Aorta (tissue), 5 donors: ENCODE results near the gene CDC25B. TPM values are rescaled to one million over a fixed set of nuclear protein-coding genes. Genes with fewer than 3 reads are reported as not detected.

Experiments
- ATAC-seq: fragments of 200-7000 bp; cut with Tn5 transposase; one replicate; pipeline ENCODE4 v1.9.1; 2022; ENCODE audit warnings: moderate library complexity; ENCODE audit not compliant: low FRiP score
- DNase-seq, 2 donors: peaks; one replicate each; pipeline ENCODE4 v3.0.0-alpha.2; 2020
- H3K27ac ChIP-seq, 2 donors: one replicate each; pipeline ENCODE4 v1.5.1; 2013; ENCODE audit warnings: low read length in 2 of 2, mild to moderate bottlenecking in 2 of 2, moderate library complexity in 2 of 2, control low read depth in 1 of 2, inconsistent platforms in 1 of 2, low read depth in 1 of 2
- H3K27me3 ChIP-seq, 2 donors: one replicate each; pipeline ENCODE4 v1.6.1; 2013; ENCODE audit warnings: control low read depth in 1 of 2, low read length in 1 of 2, mild to moderate bottlenecking in 1 of 2, moderate library complexity in 1 of 2; ENCODE audit not compliant: insufficient read depth in 2 of 2, control insufficient read depth in 1 of 2
- H3K36me3 ChIP-seq, 2 donors: one replicate each; pipeline ENCODE4 v1.6.1; 2013; ENCODE audit warnings: control low read depth in 1 of 2, low read length in 1 of 2, mild to moderate bottlenecking in 1 of 2; ENCODE audit not compliant: insufficient read depth in 2 of 2, control insufficient read depth in 1 of 2
- H3K4me1 ChIP-seq, 2 donors: one replicate each; pipeline ENCODE4 v1.6.1; 2013; ENCODE audit warnings: low read length in 2 of 2, control low read depth in 1 of 2, mild to moderate bottlenecking in 1 of 2, moderate library complexity in 1 of 2; ENCODE audit not compliant: insufficient read depth in 2 of 2, control insufficient read depth in 1 of 2
- H3K4me3 ChIP-seq, 2 donors: one replicate each; pipeline ENCODE4 v1.5.1; 2013; ENCODE audit warnings: low read length in 2 of 2, control low read depth in 1 of 2, mild to moderate bottlenecking in 1 of 2
- H3K9me3 ChIP-seq: one replicate; pipeline ENCODE4 v1.6.1; 2013; ENCODE audit warnings: mild to moderate bottlenecking, low read length; ENCODE audit not compliant: control insufficient read depth
- WGBS, 2 donors: extraction: QIAGEN DNeasy Blood & Tissue Kit; methylation state at CpG; one replicate each; pipeline ENCODE4 v1.1.7; 2013; 5-methylcytosine and 5-hydroxymethylcytosine counted together
- intact Hi-C, 2 donors: fragments of 100-400 bp; cut with DNase I; formaldehyde crosslinking; loops; one replicate each; pipeline versions ENCODE4 v1.14.2 to v1.15.0; 2022
- polyA plus RNA-seq, 2 donors: library from polyadenylated mRNA; stranded (reverse); fragments of 200-250 nt; gene quantifications; one replicate each; pipeline ENCODE4 v1.2.3, GENCODE V29; 2013
- total RNA-seq, 2 donors: library from RNA; stranded (reverse); fragmentation: NEBNext Ultra II Directional; extraction: Animal tissue kit (Norgen Biotek cat#: 25700); gene quantifications; one replicate each; pipeline ENCODE4 v1.2.1, GENCODE V29; 2021
- donor health status: healthy with polysubstance abuse.
- donor health status: Bipolar disorder and iron deficiency.
- donor health status: DM: no; HTN: no; CAD: no.
- donor health status: DM: no; HTN: no; CAD: no.
- donor health status: DM: yes; HTN: yes; CAD: no.

The CDC25B gene
- total and polyA plus RNA-seq, 4 donors = 9.9 to 87.5 (median 42.9) TPM

DNA sequence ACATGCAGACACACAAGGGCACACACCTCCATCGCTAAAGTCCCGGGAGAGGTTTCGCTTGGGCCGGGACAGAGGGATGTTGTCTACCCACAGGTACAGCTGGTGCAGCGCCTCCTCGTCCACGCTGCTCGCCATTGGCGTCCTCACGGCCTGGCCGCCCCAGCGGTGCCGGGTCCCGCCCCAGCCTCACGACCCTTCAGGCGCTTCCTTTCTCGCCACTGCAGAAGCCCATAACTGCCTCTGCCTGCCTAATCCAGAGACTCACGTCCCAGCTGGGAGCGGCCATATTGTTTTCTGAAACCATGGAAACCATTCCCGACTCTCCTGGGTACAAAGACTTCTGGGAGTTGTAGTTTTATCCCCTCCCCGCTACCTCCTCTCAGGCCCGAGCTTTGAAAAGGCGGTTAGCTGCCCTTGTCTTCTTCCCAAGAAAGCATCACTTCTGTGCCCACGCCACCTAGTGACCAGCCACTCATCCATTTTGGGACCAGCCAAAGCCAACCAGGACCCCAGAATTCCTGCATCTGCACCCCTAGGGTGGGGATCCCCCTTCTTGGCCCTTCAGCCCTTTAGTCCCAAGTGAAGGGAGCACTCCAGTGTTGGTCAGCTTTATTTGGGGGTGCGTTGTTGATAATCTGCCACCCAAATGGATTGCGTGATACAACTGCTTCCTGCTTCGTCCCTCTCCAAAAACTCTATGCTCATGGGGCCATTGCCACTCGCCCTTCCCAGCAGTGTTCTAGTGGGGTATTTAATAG is 14.8 kb upstream of the CDC25B start, which contains the start of gene SPEF1:
SPEF1 (minus strand) TSS at position 296 of the 758 bp plus-strand sequence; CDS start at position 135, 161 bp downstream.
- Histone ChIP-seq H3K27me3 (no peaks in the 10 kb centered on the region), H3K27ac (peak within 1 kb of the TSS in 1 of 2 donors; percentile 23), H3K36me3 (no peaks in the 10 kb centered on the region), H3K4me1 (no peaks in the 10 kb centered on the region), H3K4me3 (no peak within 1 kb of the TSS), H3K9me3 (no peaks in the 10 kb centered on the region)
- DNase-seq (peak; percentile 84 to 86), ATAC-seq (peak; percentile 89)
- WGBS, 2 donors = 14 to 15% methylated on average over 28 of the region's 28 CpGs
- intact Hi-C loops = loop anchor here in 1 of 2 donors (10.0 kb wide), 1 partner anchor 63 kb away; the partner anchor contains the start of gene MAVS

DNA sequence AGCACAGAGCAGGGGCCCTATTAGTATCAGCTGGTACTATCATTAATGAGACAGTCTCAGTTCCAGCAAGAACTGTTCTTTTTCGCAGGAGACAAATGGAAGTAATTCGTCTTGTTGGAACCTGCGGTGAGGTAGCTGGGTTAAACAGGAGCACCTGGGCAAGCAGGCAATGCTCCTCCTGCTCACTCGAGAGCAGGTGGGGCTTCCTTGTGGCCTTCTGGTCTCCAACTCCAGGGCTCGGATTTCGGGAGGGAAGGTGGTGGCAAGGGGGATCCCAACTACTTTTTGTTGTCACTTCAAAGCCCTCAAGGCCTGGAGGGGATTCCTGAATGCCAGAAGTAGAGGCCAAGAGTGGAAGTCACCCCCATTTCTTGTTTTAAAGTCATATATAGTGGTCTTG is 13.5 kb upstream of the CDC25B start:
- Histone ChIP-seq H3K27me3 (no peaks in the 10 kb centered on the region), H3K9me3 (no peaks in the 10 kb centered on the region), H3K27ac (no peak overlapping the region), H3K4me3 (no peak overlapping the region), H3K36me3 (no peaks in the 10 kb centered on the region), H3K4me1 (no peaks in the 10 kb centered on the region)
- DNase-seq = peak in 1 of 2 donors; percentile 43
- ATAC-seq = no peak
- intact Hi-C loops = loop anchor here in 1 of 2 donors (10.0 kb wide), 1 partner anchor 62 kb away; the partner anchor contains the start of gene MAVS
- 81 to 84% methylated on average over 6 of the region's 6 CpGs for WGBS, 2 donors

DNA sequence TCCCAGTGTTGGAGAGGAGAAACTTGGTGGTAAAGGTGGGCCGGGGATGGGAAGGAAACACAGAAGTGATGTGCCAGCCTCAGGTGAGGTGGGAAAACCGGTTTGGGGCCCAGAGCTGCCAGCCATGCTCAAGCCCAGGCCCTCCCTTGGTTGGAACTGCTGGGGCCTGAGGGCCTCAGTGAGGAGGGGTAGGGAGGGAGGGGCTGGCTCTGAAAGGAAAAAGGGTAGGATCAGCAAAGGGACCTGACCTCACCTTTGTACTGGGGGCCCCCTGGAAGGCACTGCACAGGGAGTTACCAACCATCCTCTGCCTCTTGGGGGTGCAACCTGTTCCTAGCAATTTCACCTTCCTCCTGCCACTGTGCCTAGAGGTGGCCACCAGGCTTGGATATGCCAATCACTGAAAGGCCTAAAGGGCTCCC is 13.0 kb upstream of the CDC25B start:
- no peaks in the 10 kb centered on the region for H3K4me1 ChIP-seq
- DNase-seq (no peak), ATAC-seq (no peak)
- H3K27me3 ChIP-seq = no peaks in the 10 kb centered on the region
- intact Hi-C loops = loop anchor here in 1 of 2 donors (10.0 kb wide), 1 partner anchor 62 kb away; the partner anchor contains the start of gene MAVS
- H3K36me3 ChIP-seq = no peaks in the 10 kb centered on the region
- 61 to 69% methylated on average over 2 of the region's 2 CpGs for WGBS, 2 donors
- H3K9me3 ChIP-seq = no peaks in the 10 kb centered on the region
- no peak overlapping the region for H3K4me3 ChIP-seq
- H3K27ac ChIP-seq = no peak overlapping the region

DNA sequence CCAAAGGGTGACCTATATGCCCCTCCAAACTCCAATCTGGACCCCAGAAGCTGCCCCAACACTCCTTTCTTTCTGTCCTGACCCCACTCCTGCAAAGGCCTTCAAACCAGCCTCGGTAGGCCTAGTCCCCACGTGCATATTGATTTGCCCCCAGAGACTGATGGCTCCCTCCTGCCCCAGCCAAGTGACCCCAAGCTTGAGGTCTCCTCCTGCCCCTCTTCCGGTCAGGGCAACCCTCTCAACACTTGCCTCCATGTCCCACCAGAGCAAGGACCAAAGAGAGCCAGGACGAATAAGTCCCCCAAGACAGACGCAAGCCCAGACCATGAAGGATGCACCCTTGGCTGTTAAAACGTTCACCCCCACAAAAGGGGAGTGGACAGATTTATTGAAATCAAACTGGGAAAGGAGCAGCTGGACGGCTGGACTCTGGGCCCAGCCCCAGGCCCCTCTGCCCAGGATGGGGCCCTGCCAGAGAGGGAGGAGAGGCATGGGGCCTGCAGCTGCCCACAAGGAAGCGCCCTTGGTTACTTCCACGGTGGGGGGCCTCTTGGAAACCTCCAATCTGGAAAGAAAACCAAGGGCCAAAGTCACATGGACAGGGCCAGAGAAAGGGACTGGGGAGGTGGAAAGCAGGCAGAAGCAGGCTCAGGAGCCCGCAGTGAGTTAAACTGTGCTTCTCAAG is 12.5 kb upstream of the CDC25B start:
- no peaks in the 10 kb centered on the region for H3K9me3 ChIP-seq
- WGBS, 2 donors = 65 to 69% methylated on average over 10 of the region's 10 CpGs
- no peaks in the 10 kb centered on the region for H3K27me3 ChIP-seq
- intact Hi-C loops = loop anchor here in 1 of 2 donors (10.0 kb wide), 1 partner anchor 61 kb away; the partner anchor contains the start of gene MAVS
- no peaks in the 10 kb centered on the region for H3K36me3 ChIP-seq
- no peak overlapping the region for H3K4me3 ChIP-seq
- ATAC-seq = no peak
- H3K27ac ChIP-seq = no peak overlapping the region
- DNase-seq = no peak
- no peaks in the 10 kb centered on the region for H3K4me1 ChIP-seq

DNA sequence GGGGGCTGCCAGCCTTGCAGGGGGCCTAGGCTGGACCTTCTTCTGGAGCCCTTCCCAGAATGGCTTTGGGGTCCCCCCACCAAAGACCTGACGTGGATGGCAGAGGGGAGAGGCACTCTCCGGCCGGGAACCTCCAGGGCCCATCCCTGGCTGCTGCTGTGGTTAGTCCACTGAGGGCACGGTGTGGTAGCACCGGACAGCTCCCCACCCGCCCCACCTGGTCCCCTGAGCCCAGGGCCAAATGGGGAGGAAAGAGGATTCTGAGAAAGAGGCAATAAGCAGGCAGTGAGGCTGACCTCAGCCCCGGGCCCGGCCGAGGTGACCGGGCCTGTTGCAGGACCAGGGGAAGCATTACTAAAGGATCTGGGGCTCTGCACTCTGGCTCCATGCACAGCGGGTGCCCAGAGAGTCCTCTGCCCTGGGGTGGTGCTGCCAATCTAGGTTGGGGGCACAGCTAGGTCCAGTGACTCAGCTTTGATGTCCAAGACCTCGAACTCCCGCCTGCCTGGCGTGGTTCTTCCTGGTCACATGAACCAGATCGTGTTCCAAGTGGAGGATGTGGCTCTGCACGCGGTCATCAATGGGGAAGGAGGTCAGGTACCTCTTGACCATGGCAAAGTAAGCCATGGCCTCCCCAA is 11.8 kb upstream of the CDC25B start:
- H3K4me3 ChIP-seq = no peak overlapping the region
- intact Hi-C loops = loop anchor here in 1 of 2 donors (10.0 kb wide), 1 partner anchor 60 kb away; the partner anchor contains the start of gene MAVS
- no peaks in the 10 kb centered on the region for H3K4me1 ChIP-seq

DNA sequence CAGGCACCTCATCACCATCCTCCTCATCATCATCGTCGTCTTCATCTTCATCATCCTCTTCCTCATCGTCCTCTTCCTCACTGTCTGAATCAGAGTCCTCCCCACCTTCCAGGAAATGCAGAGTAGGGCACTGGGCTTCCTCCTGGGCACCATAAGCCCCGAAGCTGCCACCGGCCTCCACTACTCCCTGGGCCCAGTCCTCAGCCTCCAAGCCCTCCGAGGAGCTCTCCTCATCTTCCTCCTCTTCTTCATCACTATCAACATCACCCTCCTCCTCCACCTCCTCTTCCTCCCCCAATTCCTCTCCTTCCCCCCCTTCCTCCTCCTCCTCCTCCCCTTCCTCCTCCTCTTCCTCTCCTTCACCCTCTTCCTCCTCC is 11.3 kb upstream of the CDC25B start:
- intact Hi-C loops = loop anchor here in 1 of 2 donors (10.0 kb wide), 1 partner anchor 60 kb away; the partner anchor contains the start of gene MAVS
- no peak overlapping the region for H3K27ac ChIP-seq
- ATAC-seq = no peak
- H3K9me3 ChIP-seq = no peaks in the 10 kb centered on the region
- no peaks in the 10 kb centered on the region for H3K4me1 ChIP-seq
- H3K4me3 ChIP-seq = no peak overlapping the region
- no peak for DNase-seq
- 85 to 89% methylated on average over 6 of the region's 6 CpGs for WGBS, 2 donors
- no peaks in the 10 kb centered on the region for H3K36me3 ChIP-seq
- H3K27me3 ChIP-seq = no peaks in the 10 kb centered on the region

More for the DNA sequence above, 11.8 kb upstream of the CDC25B start:
- Histone ChIP-seq H3K27me3 (no peaks in the 10 kb centered on the region), H3K9me3 (no peaks in the 10 kb centered on the region), H3K36me3 (no peaks in the 10 kb centered on the region), H3K27ac (no peak overlapping the region)
- DNase-seq (peak; percentile 50 to 69), ATAC-seq (no peak)
- WGBS, 2 donors = 72 to 80% methylated on average over 17 of the region's 17 CpGs

DNA sequence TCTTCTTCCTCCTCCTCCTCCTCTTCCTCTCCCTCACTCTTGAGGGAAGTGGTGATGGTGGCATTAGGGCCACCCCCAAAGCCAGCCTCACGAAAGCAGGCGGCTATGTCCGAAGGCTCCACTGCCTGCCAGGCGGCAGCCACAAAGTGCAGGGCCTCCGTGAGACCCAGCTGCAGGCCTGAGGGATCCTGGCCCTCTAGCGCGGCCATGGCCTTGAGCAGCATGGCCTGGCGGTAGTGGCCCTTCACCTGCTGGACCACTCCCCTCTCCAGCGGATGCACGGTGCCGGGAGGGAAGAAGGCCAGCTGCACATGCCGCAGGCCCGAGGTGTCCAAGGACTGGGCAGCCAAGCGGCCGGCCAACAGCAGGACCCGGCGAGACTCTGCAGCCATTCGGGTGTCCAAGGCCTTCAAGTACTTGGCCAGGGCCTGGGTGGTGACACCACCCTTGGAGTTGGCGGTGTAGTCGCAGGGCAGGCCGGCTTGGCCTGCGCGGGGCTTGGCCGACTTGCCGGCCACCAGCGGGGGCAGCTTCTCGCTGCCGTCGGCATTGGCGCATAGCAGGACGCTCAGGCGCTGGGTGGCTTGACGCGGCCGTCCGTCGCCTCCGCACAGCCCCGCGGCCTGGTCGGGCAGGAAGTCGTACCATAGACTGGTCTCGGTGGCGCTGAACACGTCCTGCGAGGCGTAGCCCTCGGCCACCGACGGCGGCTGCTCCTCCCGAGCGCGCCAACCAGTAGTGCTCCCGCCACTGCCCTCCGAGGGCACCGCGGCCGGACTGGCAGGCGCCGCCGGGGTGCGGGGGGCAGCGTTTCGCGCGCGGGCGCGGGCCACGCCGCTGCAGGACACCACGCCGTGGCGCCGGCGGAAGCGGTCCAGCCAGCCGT is 10.6 kb upstream of the CDC25B start:
- Histone ChIP-seq H3K36me3 (no peaks in the 10 kb centered on the region), H3K27ac (peak overlapping the region in 1 of 2 donors; percentile 65), H3K4me3 (peak overlapping the region; percentile 80 to 98), H3K9me3 (no peaks in the 10 kb centered on the region), H3K4me1 (no peaks in the 10 kb centered on the region), H3K27me3 (no peaks in the 10 kb centered on the region)
- DNase-seq = peak in 1 of 2 donors; percentile 79
- peak; percentile 4 for ATAC-seq
- intact Hi-C loops = loop anchor here (1.0 to 10.0 kb wide), 3 partner anchors 33 to 59 kb away; partner anchors contain the start of genes AP5S1 (in 1 of the 2) and MAVS (in 1 of the 2)
- WGBS, 2 donors = 18 to 27% methylated on average over 76 to 79 of the region's 79 CpGs
